ENCODE data around the gene EGR4. TPM values are rescaled to one million over a fixed set of nuclear protein-coding genes. Genes with fewer than 3 reads are reported as not detected.
A peak's percentile ranks its signal among the peaks of the same experiment; 100 is the strongest.

EGR4 gene
- total RNA-seq, 1 experiment from 2014 or later: not detected

GRCh38 chr2:73283545-73284295 is 9.6 kb downstream of the EGR4 start:
- no peak for DNase-seq
- ChIA-PET CTCF (no interaction called here), POLR2A (ENCODE audit: unreplicated experiment) (no interaction called here)
- Histone ChIP-seq H3K9me2 (replicated peaks; ENCODE audit: low read length) (no peaks in the 10 kb centered on the region), H3K4me1 (ENCODE audit: insufficient read depth, low read length) (peaks cover 12% of the 10 kb centered on the region; the same call in 1 of the 2 replicates), H2AFZ (ENCODE audit: low read length) (peak overlapping the region; percentile 87), H3K36me3 (ENCODE audit: low read depth, low read length) (no peaks in the 10 kb centered on the region), H3K9me3 (ENCODE audit: low read length) (no peaks in the 10 kb centered on the region), H4K20me1 (ENCODE audit: low read length) (no peaks in the 10 kb centered on the region), H3K9ac (ENCODE audit: low read length) (peak overlapping the region; percentile 65), H3K4me3 (ENCODE audit: low read length) (peak overlapping the region; percentile 83), H3K4me2 (ENCODE audit: low read length) (peak overlapping the region; percentile 95), H3K27ac (ENCODE audit: low read length) (no peak overlapping the region), H3K79me2 (ENCODE audit: low read length) (0 out of 2 replicates have a peak, but pooled peaks cover 10% of the 10 kb centered on the region), H3F3A (ENCODE audit: low read length, unreplicated experiment) (no peaks in the 10 kb centered on the region), H3K27me3 (ENCODE audit: low read length) (no peaks in the 10 kb centered on the region)
- no TSS peak for BruUV-seq (replicated peaks)
- intact Hi-C loops (cut with micrococcal nuclease): no loop called here
- TF ChIP-seq, protein P1, sequence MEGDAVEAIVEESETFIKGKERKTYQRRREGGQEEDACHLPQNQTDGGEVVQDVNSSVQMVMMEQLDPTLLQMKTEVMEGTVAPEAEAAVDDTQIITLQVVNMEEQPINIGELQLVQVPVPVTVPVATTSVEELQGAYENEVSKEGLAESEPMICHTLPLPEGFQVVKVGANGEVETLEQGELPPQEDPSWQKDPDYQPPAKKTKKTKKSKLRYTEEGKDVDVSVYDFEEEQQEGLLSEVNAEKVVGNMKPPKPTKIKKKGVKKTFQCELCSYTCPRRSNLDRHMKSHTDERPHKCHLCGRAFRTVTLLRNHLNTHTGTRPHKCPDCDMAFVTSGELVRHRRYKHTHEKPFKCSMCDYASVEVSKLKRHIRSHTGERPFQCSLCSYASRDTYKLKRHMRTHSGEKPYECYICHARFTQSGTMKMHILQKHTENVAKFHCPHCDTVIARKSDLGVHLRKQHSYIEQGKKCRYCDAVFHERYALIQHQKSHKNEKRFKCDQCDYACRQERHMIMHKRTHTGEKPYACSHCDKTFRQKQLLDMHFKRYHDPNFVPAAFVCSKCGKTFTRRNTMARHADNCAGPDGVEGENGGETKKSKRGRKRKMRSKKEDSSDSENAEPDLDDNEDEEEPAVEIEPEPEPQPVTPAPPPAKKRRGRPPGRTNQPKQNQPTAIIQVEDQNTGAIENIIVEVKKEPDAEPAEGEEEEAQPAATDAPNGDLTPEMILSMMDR (conservative IDR thresholded peaks at IDR 0.05; ENCODE audit: low read depth, low read length): no peak
- TF ChIP-seq EZH2 (IDR thresholded peaks at IDR 0.05; ENCODE audit: low read length, unreplicated experiment): no peak
- no peak for TF ChIP-seq EZH2phosphoT487 (IDR thresholded peaks at IDR 0.05; ENCODE audit: borderline replicate concordance, low read length)
- peak; percentile 55 for ATAC-seq

- no peaks in the 10 kb centered on the region for H3K27me3 ChIP-seq (ENCODE audit: low read length)
- ChIA-PET CTCF (no interaction called here), POLR2A (ENCODE audit: unreplicated experiment) (no interaction called here)
- H3K4me3 ChIP-seq (ENCODE audit: low read length): peak overlapping the region; percentile 83
- no peaks in the 10 kb centered on the region for H3F3A ChIP-seq (ENCODE audit: low read length, unreplicated experiment)
- no peaks in the 10 kb centered on the region for H4K20me1 ChIP-seq (ENCODE audit: low read length)
- intact Hi-C loops (cut with micrococcal nuclease): no loop called here
- H3K4me1 ChIP-seq (ENCODE audit: insufficient read depth, low read length): peaks cover 12% of the 10 kb centered on the region; the same call in 1 of the 2 replicates
- no peak for TF ChIP-seq EZH2phosphoT487 (IDR thresholded peaks at IDR 0.05; ENCODE audit: borderline replicate concordance, low read length)
- TF ChIP-seq, protein P1 (conservative IDR thresholded peaks at IDR 0.05; ENCODE audit: low read depth, low read length): no peak
- TF ChIP-seq EZH2 (IDR thresholded peaks at IDR 0.05; ENCODE audit: low read length, unreplicated experiment): no peak
- no peaks in the 10 kb centered on the region for H3K9me3 ChIP-seq (ENCODE audit: low read length)
- H2AFZ ChIP-seq (ENCODE audit: low read length): peak overlapping the region; percentile 87; the same call in 1 of the 2 replicates
- no peak for ATAC-seq
- TSS peak; percentile 25 for BruUV-seq (replicated peaks)
- 0 out of 2 replicates have a peak, but pooled peaks cover 10% of the 10 kb centered on the region for H3K79me2 ChIP-seq (ENCODE audit: low read length)
- H3K4me2 ChIP-seq (ENCODE audit: low read length): peak overlapping the region; percentile 95
- H3K9me2 ChIP-seq (replicated peaks; ENCODE audit: low read length): no peaks in the 10 kb centered on the region
- H3K36me3 ChIP-seq (ENCODE audit: low read depth, low read length): no peaks in the 10 kb centered on the region
- no peak overlapping the region for H3K27ac ChIP-seq (ENCODE audit: low read length)
- DNase-seq: no peak
- peak overlapping the region; percentile 65; the same call in 1 of the 2 replicates for H3K9ac ChIP-seq (ENCODE audit: low read length)
These were observed 10.3 kb downstream of the EGR4 start for GRCh38 chr2:73282924-73283544.

DNA sequence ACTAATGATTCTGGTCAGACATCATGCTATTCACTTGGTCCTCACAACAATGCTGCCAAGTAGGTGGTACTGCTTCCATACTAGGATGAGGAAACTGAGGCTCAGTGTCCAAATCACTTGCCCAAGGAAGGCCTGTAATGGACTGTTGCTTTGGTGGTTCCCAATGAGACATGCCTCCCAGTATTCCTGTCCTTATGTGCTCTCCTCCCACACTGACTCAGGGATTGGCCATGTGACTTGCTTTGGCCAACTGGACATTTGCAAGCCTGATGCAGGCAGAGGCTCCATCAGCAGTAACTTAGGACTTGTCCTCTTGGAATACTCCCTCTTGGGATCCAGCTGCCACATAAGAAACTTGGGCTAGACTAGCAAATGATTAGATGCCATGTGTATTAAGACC is 12.1 kb downstream of the EGR4 start:
- Histone ChIP-seq H4K20me1 (ENCODE audit: low read length) (no peaks in the 10 kb centered on the region), H3K36me3 (ENCODE audit: low read depth, low read length) (no peaks in the 10 kb centered on the region), H3K9ac (ENCODE audit: low read length) (no peak overlapping the region), H3K9me2 (replicated peaks; ENCODE audit: low read length) (no peaks in the 10 kb centered on the region), H3K9me3 (ENCODE audit: low read length) (no peaks in the 10 kb centered on the region), H2AFZ (ENCODE audit: low read length) (no peak overlapping the region), H3K4me3 (ENCODE audit: low read length) (no peak overlapping the region), H3K4me1 (ENCODE audit: insufficient read depth, low read length) (peaks cover 12% of the 10 kb centered on the region; the same call in 1 of the 2 replicates), H3K4me2 (ENCODE audit: low read length) (no peak overlapping the region), H3K27me3 (ENCODE audit: low read length) (no peaks in the 10 kb centered on the region), H3F3A (ENCODE audit: low read length, unreplicated experiment) (no peaks in the 10 kb centered on the region), H3K27ac (ENCODE audit: low read length) (no peak overlapping the region), H3K79me2 (ENCODE audit: low read length) (0 out of 2 replicates have a peak, but pooled peaks cover 10% of the 10 kb centered on the region)
- DNase-seq (no peak), ATAC-seq (no peak)
- intact Hi-C loops (cut with micrococcal nuclease): no loop called here
- CTCF ChIA-PET: no interaction called here
- no TSS peak for BruUV-seq (replicated peaks)
- POLR2A ChIA-PET (ENCODE audit: unreplicated experiment): no interaction called here
- no peak for TF ChIP-seq EZH2phosphoT487 (IDR thresholded peaks at IDR 0.05; ENCODE audit: borderline replicate concordance, low read length)
- TF ChIP-seq, protein P1 (conservative IDR thresholded peaks at IDR 0.05; ENCODE audit: low read depth, low read length): no peak
- no peak for TF ChIP-seq EZH2 (IDR thresholded peaks at IDR 0.05; ENCODE audit: low read length, unreplicated experiment)
